HCEC 1CT (cell line): Measurements from ENCODE around the gene NEK11.

Experiments
- DNase-seq: peaks from one replicate; pipeline ENCODE4 v3.0.0-alpha.2; 2017

Gene NEK11

DNA sequence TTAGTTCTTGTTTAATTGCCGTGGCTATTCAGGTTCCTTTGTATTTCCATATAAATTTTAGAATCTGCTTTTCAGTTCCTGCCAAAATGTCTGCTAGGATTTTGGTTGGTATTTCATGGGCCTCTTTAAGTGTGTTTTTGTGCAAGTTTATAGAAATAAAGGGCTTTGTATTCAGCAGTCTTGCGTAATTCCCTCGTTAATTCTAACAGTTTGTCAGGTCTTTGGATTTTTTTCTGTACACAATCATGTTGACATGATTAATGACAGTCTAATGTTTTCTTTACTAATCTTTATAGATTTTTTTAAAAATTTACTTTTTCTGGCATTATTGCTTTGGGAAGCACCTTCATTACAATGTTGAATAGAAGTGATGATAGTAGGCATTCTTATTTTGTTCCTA is 120.9 kb downstream of the NEK11 start:
- no peak for DNase-seq

GRCh38 chr3:131158434-131158833 is 131.8 kb downstream of the NEK11 start:
- DNase-seq = no peak

GRCh38 chr3:131162516-131162915 is 135.8 kb downstream of the NEK11 start:
- DNase-seq = no peak

DNA sequence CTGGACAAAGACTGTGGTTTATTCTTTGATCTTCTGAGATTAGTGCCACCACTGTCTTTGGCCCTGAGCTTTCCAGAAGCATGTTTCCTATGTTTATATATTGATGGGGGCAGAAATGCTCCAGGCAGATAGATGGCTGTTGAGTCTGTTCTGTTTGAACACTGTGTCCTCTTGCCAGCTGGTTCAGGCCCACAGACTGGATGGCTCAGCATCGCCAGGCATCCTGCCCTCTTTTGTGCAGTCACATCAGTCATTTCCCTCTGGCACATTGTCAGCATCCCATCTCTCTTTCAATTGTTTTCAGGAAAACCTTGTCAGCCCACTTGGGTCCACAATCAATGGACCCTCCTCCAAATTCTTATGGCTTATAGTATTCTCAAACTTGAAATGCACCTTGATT is 141.2 kb downstream of the NEK11 start:
- DNase-seq = no peak

- no peak for DNase-seq
These were observed 142.7 kb downstream of the NEK11 start for GRCh38 chr3:131169331-131169730.

- DNase-seq = no peak
These were observed 146.0 kb downstream of the NEK11 start for GRCh38 chr3:131172502-131173200.

- peak; percentile 45 for DNase-seq
These were observed 148.1 kb downstream of the NEK11 start for GRCh38 chr3:131174752-131175151.

DNA sequence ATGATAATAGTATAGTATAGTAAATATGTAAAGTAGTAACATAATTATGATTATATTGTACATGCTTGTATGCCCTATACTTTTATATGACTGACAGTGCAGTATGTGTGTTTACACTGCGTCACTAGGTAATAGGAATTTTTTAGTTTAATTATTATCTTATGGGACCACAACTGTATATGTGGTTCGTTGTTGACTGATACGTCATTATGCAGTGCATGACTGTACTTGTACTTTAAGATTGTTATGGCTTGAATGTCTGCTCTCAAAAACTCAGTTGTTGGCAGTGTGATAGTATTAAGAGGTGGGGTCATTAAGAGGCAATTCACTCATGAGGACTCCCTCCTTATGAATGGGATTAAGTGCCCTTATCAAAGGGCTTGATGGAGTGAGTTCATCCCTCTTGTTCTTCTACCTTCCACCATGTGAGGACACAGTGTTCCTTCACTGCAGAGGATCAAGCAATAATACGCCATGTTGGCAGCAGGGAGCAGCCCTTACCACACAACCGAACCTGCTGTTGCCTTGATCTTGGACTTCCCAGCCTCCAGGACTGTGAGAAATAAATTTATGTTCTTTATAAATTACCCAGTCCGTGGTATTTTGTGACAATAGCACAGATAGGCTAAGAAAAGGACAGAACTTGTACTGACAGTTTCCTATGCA is 152.2 kb downstream of the NEK11 start:
- DNase-seq = no peak

DNA sequence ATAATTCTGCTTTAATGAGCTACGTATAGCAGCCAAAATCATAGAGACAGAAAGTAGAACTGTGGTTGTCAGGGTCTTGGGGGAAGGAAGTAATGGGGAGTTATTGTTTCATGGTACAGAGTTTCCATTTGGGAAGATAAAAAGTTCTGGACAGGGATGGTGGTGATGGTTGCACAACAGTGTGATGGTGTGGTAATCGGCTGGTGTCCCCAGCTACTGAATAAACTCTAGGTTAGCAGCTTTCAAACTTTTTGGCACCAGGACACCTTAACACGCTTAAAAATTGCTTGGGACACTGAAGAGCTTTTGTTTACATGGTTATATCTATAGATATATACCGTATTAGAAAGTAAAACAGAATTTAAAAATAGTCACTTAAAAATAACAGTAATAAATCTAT is 166.0 kb downstream of the NEK11 start:
- no peak for DNase-seq

- DNase-seq = no peak
These were observed 167.1 kb downstream of the NEK11 start for GRCh38 chr3:131193641-131194238.

GRCh38 chr3:131194816-131195215 is 168.1 kb downstream of the NEK11 start:
- DNase-seq = no peak

DNA sequence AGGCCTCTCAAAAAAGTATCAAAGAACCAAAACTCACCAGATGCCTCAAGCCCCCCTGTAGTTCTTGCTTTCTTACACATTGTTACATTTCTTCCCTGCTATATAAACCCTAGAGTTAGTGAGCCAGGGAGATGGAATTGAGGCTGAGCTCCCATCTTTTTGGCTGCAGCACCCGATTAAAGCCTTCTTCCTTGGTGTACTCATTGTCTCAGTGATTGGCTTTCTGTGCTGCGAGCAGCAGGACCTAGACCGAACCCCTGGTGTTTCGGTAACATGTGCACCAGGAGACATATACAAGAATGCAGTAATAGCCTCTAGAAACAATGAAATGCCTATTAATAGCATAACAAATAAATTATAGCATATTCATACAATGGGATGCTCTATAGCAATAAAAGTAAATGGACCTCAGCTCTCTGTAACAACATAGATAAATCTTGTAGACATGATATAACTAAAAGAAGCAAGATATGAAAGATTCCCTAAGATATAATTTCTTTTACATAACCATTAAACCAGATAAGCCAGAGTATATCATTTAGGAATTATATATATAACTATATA is 174.0 kb downstream of the NEK11 start:
- no peak for DNase-seq

DNA sequence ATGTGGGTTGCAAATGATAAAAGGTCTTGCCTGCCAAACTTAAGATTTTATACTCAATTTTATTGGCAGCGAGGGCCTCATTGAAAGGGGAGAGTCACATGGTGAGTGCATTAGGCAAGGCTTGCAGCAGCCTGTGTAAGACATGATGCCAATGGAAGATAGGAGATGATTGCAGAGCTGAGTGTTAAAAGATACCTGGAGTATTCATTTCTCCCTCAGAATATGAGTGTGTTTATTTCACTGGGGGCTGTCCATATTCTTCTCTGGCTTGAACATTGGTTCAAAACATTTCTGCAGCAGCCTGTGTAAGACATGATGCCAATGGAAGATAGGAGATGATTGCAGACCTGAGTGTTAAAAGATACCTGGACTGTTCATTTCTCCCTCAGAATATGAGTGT is 189.7 kb downstream of the NEK11 start:
- DNase-seq = no peak

DNA sequence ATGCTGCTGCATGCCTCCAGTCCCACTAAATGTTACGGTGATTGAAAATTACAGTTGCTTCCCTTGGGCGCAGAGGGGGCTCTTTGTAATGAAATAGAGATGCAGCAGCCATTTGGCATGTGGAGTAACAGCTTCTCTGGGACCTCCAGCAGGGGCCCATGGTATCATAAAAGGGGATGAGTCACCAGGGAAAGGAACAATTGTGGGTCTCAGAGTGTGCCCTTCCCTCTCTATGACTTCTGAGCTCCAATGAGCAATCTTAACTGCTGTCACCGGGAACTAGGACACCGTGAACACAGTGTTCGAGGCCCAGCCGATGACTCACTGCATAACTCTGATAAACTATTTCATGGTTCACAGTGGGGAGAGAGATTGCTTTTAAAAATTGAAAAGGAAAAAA is 190.1 kb downstream of the NEK11 start:
- DNase-seq = peak; percentile 68

DNA sequence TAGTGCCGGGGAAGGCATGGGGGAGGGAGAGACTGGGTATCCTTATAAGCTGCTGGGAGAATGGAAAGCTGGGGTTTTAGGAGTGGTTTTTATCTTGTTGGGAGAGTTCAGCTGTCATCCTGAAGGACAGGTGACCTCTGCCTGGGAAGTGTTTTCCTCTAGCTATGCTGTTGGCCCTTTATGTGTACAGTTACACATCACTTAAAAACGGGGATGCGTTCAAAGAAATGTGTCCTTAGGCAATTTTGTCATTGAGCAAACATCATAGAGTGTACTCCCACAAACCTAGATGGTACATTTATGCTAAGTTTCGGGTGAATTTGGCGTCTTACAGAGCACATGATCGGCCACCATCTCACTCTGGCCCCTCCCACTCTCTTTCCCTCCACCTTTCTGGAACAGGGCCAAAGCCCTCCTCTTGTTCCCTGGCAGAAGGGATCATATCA is 190.6 kb downstream of the NEK11 start:
- no peak for DNase-seq

- peak; percentile 22 for DNase-seq
These were observed 191.5 kb downstream of the NEK11 start for GRCh38 chr3:131218196-131218595.

GRCh38 chr3:131221731-131222130 is 195.1 kb downstream of the NEK11 start:
- DNase-seq = peak; percentile 71

- DNase-seq = no peak
These were observed 195.9 kb downstream of the NEK11 start for GRCh38 chr3:131222599-131222998.

DNA sequence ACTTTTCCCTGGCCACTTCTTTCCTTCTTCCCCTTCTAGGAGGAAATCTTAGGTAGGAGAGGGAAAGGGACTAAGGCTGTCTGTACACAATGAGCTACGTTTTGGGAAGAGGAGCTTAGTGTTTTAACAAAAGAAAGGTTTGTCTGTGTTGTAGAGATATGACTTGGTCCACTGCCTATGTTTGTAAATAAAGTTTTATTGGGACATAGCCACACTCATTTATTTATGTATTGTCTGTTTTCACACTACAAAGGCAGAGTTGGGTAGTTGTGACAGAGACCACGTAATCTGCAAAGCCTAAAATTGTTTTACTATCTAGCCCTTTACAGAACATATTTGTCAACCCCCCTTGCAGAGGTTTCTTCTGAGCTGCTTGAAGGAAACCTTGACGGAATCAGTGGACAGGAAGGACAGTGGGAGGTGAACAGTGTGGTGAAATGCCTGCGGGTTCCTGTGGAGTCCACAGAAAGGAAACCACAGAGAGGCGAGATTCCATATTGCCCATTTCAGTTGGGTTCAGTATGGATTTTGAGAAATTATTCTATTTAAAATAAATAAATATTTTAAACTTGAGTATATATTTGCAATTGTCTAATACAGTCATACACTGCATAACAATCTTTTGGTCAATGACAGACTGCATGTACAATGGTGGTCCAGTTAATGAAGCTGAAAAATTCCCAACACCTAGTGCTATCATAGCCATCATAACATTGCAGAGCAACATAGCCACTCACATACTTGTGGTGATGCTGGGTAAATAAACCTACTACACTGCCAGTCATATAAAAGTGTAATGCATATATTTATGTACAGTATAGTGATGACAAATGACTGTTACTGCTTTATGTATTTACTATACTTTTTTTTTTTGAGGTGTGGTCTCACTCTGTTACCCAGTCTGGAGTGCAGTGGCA is 197.0 kb downstream of the NEK11 start:
- no peak for DNase-seq

GRCh38 chr3:131224886-131225550 is 198.3 kb downstream of the NEK11 start:
- DNase-seq = peak; percentile 67

DNA sequence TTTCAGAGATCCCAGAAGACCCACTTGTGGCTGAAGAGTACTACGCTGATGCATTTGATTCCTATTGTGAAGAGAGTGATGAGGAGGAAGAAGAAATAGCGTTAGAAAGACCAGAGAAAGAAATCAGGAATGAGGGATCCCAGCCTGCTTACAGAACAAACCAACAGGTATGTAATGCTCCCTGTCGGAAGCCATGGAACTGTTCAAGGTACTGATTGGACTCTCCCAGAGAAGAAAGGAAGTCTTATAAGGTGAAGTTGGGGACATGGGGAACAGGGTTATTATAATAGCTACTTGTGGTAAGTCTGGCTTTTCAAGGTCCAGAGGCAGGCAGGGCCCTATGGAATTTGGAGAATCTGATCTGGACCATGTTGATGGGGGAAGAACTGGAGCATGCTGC is 201.8 kb downstream of the NEK11 start:
- no peak for DNase-seq

GRCh38 chr3:131231710-131232389 is 205.2 kb downstream of the NEK11 start:
- DNase-seq = peak; percentile 23
